Activated CD4-positive, CD25-positive, alpha-beta regulatory T cell treated with anti-CD3 and anti-CD28 coated beads, Interleukin-2, amount 50 U/mL, for 16 hours (primary cell): ENCODE results near the gene MINAR1.

Experiments
- DNase-seq: peaks from one replicate; pipeline ENCODE4 v3.0.0-alpha.2; 2020; ENCODE audit warnings: low read depth, low spot score

MINAR1 gene

DNA sequence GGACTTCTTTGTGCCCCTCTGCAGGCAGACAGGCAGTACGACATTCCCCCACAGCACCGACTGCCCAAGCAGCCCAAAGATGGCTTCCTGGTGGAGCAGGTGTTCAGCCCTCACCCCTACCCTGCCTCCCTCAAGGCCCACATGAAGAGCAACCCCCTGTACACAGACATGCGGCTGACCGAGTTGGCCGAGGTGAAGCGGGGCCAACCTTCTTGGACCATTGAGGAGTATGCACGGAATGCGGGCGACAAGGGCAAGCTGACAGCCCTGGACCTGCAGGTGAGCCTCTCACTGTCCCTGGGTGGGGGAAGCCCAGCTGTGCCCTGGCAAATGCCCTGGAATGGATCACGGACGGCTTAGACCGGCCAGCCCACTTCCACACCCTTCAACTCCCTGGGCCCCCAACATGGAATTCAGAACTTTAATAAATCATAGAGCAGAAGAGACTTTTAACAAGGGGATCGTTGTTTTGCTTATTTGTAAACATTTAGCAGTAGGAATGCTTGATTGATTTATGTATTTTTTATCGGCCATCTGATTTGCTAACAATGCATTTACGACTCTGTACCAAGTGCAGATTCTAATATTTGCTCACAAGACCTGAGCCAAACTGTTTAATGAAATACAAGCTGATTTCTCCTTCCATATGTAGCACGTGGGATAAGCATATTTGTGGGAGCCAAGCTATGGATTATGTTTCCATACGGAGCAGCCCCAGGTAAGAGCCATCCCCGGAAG is 31.1 kb downstream of the MINAR1 start:
- DNase-seq, result no peak

DNA sequence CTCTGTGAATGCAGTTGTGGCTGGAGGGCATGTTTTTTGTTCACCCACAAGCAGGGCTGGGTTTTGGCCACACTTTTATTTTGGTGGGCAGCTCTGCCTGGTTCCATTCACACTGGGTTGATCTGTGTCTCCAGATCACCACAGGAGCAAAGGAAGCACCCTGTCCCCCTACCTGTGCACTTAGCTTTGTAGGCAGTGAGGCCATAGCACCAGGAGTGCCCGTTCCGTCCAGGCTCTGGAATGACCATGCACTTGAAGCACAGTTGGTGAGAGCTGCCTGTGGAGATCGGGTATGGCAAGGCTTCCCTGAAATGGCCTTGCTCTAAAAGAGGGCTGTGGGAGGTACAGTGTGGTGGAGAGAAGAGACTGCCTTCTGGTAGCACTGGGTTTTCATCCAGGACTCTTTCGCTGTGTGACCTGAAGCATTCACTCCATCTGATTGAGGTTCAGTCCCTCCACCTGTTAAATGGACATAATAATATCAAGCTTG is 31.7 kb downstream of the MINAR1 start:
- no peak for DNase-seq

DNA sequence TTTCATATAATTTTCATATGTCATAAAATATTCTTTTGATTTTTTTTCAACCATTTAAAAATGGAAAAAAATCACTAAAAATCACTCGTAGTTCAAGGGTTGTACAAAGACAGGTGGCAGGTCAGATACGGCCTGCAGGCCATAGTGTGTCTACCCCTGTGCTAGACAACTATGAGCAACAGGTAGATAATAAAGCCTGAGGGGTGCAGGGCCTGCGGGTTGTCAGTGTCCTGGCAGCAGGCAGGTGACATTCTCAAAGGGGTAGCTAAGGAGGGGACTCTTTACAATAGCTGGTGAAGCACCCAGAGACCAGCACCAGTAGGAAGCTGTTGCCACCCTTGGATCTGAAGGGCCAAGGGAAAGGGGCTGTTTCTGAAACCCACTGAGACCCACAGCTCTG is 34.4 kb downstream of the MINAR1 start:
- DNase-seq, result no peak

DNA sequence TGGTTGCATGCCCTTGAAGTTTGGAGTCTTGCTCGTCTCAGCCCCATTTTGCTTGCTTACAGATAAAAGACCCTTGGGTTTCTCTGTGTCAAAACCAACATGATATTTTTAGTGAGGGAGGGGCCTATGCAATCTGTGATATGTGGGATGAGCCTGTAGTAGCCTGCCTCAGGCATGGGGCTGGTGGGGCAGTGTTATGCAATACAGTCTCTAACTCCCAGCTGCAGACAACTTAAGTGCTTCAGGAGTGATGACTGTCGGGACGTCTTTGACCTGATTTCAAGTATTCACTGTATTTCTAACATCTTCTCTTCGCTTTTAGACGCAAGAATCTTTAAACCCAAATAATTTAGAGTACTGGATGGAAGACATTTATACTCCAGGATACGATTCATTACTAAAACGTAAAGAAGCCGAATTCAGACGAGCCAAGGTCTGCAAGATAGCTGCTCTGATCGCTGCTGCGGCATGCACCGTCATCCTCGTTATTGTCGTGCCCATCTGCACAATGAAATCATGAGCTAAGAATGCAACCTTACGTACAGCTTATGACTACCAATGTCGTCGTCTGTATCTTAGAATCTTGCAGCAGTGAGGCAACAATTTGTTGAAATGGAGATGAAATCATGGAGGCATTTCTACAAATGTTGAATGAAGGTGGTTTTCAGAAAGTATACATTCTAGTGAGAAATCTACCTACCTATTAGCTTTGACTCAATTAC is 35.9 kb downstream of the MINAR1 start:
- no peak for DNase-seq

DNA sequence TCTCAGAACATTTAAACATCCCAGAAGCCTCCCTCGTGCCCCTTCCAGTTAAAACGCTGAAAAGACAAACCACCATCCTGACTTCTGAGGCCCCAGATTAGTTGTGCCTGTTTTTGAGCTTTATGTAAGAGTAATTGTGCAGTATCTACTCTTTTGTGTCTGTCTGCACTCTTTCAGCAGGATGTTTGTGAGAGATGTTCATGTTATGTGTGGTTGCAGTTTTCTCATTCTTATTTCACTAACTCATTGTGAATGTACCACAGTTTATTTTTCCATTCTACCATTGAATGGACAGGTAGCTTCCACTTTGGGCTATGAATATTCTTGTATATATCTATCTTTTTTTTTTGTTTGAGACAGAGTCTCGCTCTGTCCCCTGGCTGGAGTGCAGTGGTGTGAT is 40.3 kb downstream of the MINAR1 start:
- no peak for DNase-seq

DNA sequence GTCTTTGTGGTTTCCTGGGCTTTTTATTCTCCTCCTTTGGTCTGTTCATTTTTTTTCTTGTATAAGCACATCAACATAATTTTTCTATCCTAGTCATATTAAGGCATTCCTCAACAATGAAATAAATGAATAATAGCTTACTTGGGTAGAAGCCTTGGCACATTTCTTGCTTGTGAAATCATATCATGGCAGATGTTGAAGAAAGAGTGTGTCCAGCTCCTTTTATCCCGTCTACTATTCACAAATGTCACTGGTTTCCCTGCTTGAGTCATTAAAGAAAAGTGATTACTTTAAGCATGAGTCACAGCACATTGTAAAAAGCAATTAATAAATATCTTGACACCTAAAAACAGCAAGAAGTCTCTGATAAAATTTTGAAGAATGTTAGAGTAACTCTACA is 42.1 kb downstream of the MINAR1 start:
- no peak for DNase-seq

DNA sequence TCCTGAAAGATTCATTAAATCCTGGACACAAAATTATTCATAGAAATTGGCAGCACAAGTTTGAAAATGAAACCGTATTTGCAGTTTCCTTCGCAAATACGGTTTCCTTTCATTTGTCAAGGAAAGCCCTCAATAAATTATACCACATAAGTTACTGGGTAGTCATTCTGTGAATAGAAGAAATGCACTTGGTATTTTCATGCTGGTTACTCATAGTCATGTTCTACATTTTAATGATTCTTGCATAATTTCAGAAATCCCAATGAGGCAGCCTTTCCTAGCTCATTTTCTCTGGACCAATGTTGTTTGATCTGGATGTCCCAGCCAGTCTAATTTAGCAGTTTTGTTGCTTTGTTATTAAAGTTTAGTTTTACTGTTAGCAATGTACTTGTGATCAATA is 43.2 kb downstream of the MINAR1 start:
- DNase-seq, result no peak

DNA sequence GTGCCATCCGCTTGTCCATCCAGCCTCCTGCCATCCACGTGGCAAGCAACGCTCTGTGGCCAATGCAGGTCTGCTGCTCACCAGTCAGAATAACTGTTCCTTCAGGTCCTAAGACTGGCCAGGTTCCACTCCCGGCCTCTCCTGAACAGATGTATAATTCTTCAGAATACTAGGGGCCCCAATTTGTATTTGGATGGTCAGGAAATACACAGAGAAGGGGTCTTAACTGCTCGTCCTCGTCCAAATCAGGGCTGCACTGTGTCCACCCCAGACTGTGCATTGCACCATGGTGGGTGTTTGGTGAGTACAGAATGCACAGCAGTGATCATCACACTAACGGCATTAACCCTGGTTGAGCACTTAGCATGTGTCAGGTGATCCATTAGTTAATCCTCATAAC is 46.0 kb downstream of the MINAR1 start:
- DNase-seq, result no peak

DNA sequence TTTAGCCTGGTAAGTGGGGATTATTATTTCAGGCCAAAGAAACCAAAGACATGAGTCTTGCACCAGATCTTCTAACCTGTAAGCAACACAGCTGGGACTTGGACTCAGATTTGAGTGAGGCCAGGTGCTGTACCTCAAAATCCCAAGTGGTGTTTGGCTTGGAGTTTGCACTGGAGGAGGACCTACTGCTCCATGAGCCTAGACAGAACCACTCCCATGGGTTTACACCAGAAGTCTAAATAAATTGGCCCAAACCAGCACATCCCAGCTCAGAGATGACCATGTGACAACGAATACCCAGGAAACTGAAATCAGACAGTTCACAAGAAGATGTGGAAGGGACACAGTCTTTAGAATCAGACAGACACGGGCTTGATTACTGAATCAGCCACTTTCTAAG is 47.5 kb downstream of the MINAR1 start:
- DNase-seq, result no peak

DNA sequence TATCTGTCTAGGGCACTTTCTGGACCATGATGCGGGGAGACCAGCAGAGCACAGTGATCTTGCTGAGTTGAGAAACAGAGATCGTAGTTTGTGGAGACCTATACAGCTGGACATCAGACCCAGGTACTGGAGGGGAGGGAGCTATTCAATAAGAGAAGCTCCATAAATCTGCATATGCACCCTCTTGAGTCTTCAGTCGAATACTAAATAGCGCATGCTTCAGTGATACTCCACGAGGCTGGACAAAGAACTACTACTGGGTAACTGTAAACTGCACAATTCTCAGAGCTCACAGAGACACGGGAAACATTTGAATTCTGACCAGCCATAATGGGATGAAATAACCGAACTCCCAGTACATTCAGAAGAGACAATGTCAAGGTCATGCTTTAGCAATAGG is 49.7 kb downstream of the MINAR1 start:
- no peak for DNase-seq
